ENCODE results near the gene HNF4A. TPM values are rescaled to one million over a fixed set of nuclear protein-coding genes. Genes with fewer than 3 reads are reported as not detected.
"Not testable (repeated sequence)": the region's sequence is repeated elsewhere in the genome, so short reads cannot be mapped to it uniquely, and the experiment has no call there.

HNF4A gene
- total and polyA plus RNA-seq, 11 donors, result 0.03 TPM; not detected in 10

DNA sequence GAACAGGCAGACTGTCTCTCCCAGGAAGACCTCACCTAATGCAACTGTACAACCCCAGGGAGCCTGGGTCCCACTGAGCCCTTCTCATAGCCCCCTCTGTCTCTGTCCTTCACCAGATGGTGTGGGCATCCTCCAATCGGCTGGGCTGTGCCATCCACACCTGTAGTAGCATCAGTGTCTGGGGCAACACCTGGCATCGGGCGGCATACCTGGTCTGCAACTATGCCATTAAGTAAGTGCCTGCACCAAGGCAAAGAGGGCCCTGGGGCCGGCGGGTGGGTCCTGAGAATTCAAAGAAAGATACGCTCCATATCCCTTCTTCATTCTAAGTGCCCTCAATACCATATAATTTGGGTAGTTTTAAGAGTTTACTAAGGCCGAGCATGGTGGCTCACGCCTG is 10.4 kb upstream of the HNF4A start:
- DNase-seq (no peak), ATAC-seq (no peak)
- H3K27me3 ChIP-seq, result no peaks in the 10 kb centered on the region
- no peaks in the 10 kb centered on the region for H3K36me3 ChIP-seq
- no peak overlapping the region for H3K4me3 ChIP-seq
- TF ChIP-seq POLR2A (IDR thresholded peaks at IDR 0.05) (no peak), CTCF (IDR thresholded peaks at IDR 0.05) (no peak)
- no peaks in the 10 kb centered on the region for H3K4me1 ChIP-seq
- no peak overlapping the region for H3K27ac ChIP-seq
- 89 to 92% (median 90%) methylated on average over 8 of the region's 8 CpGs for WGBS, 4 donors
- intact Hi-C loops (cut with DNase I), result no loop called here
- H3K9me3 ChIP-seq, result no peaks in the 10 kb centered on the region

GRCh38 chr20:44345941-44346340 is 9.6 kb upstream of the HNF4A start:
- 87 to 90% (median 89%) methylated on average over 10 of the region's 10 CpGs for WGBS, 4 donors
- intact Hi-C loops (cut with DNase I), result not testable (repeated sequence)

GRCh38 chr20:44348168-44348659 is 7.3 kb upstream of the HNF4A start:
- intact Hi-C loops (cut with DNase I), result no loop called here
- DNase-seq, result no peak
- Histone ChIP-seq H3K36me3 (no peaks in the 10 kb centered on the region), H3K27me3 (no peaks in the 10 kb centered on the region), H3K4me3 (no peak overlapping the region), H3K4me1 (no peaks in the 10 kb centered on the region), H3K27ac (no peak overlapping the region), H3K9me3 (no peaks in the 10 kb centered on the region)
- 84 to 93% (median 91%) methylated on average over 4 of the region's 4 CpGs for WGBS, 4 donors
- no peak for ATAC-seq
- TF ChIP-seq POLR2A (IDR thresholded peaks at IDR 0.05), result no peak
- no peak for TF ChIP-seq CTCF (IDR thresholded peaks at IDR 0.05)

More at GRCh38 chr20:44345941-44346340, 9.6 kb upstream of the HNF4A start:
- H3K4me3 ChIP-seq, DNase-seq, ATAC-seq, H3K27ac ChIP-seq, H3K36me3 ChIP-seq, H3K4me1 ChIP-seq, H3K9me3 ChIP-seq, H3K27me3 ChIP-seq: not testable (repeated sequence)

GRCh38 chr20:44349349-44349748 is 6.2 kb upstream of the HNF4A start:
- no peaks in the 10 kb centered on the region for H3K36me3 ChIP-seq
- DNase-seq (no peak), ATAC-seq (no peak)
- H3K27ac ChIP-seq, result no peak overlapping the region
- no peaks in the 10 kb centered on the region for H3K9me3 ChIP-seq
- no peak for TF ChIP-seq CTCF (IDR thresholded peaks at IDR 0.05)
- no peaks in the 10 kb centered on the region for H3K4me1 ChIP-seq
- H3K4me3 ChIP-seq, result no peak overlapping the region
- no peaks in the 10 kb centered on the region for H3K27me3 ChIP-seq
- intact Hi-C loops (cut with DNase I), result no loop called here
- 76 to 89% (median 84%) methylated on average over 3 of the region's 3 CpGs for WGBS, 4 donors

DNA sequence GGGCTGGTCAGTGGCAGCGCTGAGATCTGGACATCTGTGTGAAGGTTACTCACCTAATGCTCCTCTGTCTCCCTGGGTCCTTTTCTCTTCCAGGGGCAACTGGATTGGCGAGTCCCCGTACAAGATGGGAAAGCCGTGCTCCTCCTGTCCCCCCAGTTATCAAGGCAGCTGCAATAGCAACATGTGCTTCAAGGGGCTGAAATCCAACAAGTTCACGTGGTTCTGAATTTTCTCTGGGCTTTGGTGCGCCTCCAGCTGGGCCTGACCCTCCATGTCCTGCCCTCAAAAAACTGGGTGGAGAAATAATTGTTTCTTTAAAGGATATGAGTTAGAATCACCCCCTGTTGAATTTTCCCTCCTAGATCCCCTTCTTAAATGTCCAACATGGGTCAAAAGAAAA is 4.9 kb upstream of the HNF4A start:
- Histone ChIP-seq H3K27me3 (no peaks in the 10 kb centered on the region), H3K4me1 (no peaks in the 10 kb centered on the region), H3K27ac (no peak overlapping the region), H3K4me3 (no peak overlapping the region), H3K36me3 (no peaks in the 10 kb centered on the region), H3K9me3 (no peaks in the 10 kb centered on the region)
- ATAC-seq (peak in 1 of 4 donors; percentile 41), DNase-seq (peak in 1 of 5 donors; percentile 42)
- no peak for TF ChIP-seq POLR2A (IDR thresholded peaks at IDR 0.05)
- no peak for TF ChIP-seq CTCF (IDR thresholded peaks at IDR 0.05)
- intact Hi-C loops (cut with DNase I), result no loop called here
- WGBS, 4 donors, result 68 to 83% (median 77%) methylated on average over 6 of the region's 6 CpGs
